ENCODE results near the gene IQCH. TPM values are rescaled to one million over a fixed set of nuclear protein-coding genes. Genes with fewer than 3 reads are reported as not detected.

IQCH gene
- polyA plus RNA-seq, 1 of the 3 experiments (the other 2 are of a cell fraction): 0.81 TPM

DNA sequence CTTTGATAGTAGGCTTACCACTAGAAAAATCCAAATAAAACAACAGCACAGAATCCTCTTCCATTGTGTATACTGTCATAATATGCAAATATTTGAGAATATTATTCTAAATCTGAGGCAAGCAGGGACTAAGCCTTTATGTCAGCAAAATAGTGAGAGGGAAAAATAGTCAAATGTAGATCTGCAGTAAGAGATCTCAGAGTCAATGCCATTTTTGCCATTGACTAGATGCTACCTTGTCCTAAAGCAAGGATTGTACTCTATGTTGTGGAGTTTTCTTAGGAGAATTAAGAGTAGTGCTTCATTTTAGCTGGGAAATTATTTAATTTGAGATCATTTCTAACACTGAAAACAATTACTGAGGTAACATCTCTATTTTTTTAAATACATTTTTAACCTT lies 50.2 kb downstream of the IQCH start (continued):
- TF ChIP-seq, protein P1, sequence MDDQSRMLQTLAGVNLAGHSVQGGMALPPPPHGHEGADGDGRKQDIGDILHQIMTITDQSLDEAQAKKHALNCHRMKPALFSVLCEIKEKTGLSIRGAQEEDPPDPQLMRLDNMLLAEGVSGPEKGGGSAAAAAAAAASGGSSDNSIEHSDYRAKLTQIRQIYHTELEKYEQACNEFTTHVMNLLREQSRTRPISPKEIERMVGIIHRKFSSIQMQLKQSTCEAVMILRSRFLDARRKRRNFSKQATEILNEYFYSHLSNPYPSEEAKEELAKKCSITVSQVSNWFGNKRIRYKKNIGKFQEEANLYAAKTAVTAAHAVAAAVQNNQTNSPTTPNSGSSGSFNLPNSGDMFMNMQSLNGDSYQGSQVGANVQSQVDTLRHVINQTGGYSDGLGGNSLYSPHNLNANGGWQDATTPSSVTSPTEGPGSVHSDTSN (IDR thresholded peaks at IDR 0.05): no peak
- TF ChIP-seq, protein P2, sequence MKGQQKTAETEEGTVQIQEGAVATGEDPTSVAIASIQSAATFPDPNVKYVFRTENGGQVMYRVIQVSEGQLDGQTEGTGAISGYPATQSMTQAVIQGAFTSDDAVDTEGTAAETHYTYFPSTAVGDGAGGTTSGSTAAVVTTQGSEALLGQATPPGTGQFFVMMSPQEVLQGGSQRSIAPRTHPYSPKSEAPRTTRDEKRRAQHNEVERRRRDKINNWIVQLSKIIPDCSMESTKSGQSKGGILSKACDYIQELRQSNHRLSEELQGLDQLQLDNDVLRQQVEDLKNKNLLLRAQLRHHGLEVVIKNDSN (IDR thresholded peaks at IDR 0.05; ENCODE audit: borderline replicate concordance, low read depth): no peak
- TF ChIP-seq YY1 (IDR thresholded peaks at IDR 0.05; ENCODE audit: low read depth): no peak
- TF ChIP-seq, protein P3, sequence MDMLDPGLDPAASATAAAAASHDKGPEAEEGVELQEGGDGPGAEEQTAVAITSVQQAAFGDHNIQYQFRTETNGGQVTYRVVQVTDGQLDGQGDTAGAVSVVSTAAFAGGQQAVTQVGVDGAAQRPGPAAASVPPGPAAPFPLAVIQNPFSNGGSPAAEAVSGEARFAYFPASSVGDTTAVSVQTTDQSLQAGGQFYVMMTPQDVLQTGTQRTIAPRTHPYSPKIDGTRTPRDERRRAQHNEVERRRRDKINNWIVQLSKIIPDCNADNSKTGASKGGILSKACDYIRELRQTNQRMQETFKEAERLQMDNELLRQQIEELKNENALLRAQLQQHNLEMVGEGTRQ (IDR thresholded peaks at IDR 0.05; ENCODE audit: borderline replicate concordance, low read depth, low read length): no peak
- TF ChIP-seq TAF1 (IDR thresholded peaks at IDR 0.05; ENCODE audit: borderline replicate concordance, low read depth, low read length): no peak

DNA sequence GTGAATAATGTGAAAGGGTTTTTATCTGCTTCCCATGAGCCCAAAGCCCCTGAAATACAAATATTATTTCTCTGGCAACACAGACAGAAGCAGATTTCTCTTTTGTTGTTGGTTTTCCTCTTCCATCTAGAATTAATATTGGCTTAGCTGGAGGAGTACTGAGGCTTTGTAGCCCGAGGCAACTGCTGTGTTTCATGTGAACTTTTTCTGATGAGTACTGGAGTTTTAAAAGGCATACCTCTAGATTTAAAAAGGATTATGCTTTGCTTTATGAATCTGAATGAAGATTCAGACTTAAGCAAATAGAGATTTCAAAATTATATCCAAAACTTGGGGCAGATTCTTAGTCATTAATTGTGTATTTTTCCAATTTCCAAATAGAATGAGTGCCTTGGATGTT lies 50.9 kb downstream of the IQCH start:
- TF ChIP-seq EZH2phosphoT487 (IDR thresholded peaks at IDR 0.05; ENCODE audit: borderline replicate concordance, low read depth) (no peak), JUND (IDR thresholded peaks at IDR 0.05) (no peak), GATA2 (CRISPR knock-in tag; IDR thresholded peaks at IDR 0.05) (no peak), TCF12 (IDR thresholded peaks at IDR 0.05) (no peak), FOXJ3 (CRISPR knock-in tag; IDR thresholded peaks at IDR 0.05) (no peak), RXRA (IDR thresholded peaks at IDR 0.05; ENCODE audit: borderline replicate concordance, low read depth) (no peak), MXI1 (IDR thresholded peaks at IDR 0.05; ENCODE audit: low read depth, low read length) (no peak), EP300 (IDR thresholded peaks at IDR 0.05; ENCODE audit: borderline replicate concordance in 1 of 2, low read depth in 1 of 2, low read length in 1 of 2) (no peak), TEAD4 (IDR thresholded peaks at IDR 0.05; ENCODE audit: borderline replicate concordance, insufficient read depth) (no peak), SIN3A (IDR thresholded peaks at IDR 0.05; ENCODE audit: borderline replicate concordance, low read depth, low read length) (no peak), CHD2 (IDR thresholded peaks at IDR 0.05; ENCODE audit: low read length, partially characterized antibody) (no peak), POLR2AphosphoS5 (IDR thresholded peaks at IDR 0.05; ENCODE audit: low read depth, low read length) (no peak), NRF1 (IDR thresholded peaks at IDR 0.05; ENCODE audit: low read depth, low read length) (no peak), NFIC (IDR thresholded peaks at IDR 0.05; ENCODE audit: borderline replicate concordance) (no peak)
- TF ChIP-seq, protein P4, sequence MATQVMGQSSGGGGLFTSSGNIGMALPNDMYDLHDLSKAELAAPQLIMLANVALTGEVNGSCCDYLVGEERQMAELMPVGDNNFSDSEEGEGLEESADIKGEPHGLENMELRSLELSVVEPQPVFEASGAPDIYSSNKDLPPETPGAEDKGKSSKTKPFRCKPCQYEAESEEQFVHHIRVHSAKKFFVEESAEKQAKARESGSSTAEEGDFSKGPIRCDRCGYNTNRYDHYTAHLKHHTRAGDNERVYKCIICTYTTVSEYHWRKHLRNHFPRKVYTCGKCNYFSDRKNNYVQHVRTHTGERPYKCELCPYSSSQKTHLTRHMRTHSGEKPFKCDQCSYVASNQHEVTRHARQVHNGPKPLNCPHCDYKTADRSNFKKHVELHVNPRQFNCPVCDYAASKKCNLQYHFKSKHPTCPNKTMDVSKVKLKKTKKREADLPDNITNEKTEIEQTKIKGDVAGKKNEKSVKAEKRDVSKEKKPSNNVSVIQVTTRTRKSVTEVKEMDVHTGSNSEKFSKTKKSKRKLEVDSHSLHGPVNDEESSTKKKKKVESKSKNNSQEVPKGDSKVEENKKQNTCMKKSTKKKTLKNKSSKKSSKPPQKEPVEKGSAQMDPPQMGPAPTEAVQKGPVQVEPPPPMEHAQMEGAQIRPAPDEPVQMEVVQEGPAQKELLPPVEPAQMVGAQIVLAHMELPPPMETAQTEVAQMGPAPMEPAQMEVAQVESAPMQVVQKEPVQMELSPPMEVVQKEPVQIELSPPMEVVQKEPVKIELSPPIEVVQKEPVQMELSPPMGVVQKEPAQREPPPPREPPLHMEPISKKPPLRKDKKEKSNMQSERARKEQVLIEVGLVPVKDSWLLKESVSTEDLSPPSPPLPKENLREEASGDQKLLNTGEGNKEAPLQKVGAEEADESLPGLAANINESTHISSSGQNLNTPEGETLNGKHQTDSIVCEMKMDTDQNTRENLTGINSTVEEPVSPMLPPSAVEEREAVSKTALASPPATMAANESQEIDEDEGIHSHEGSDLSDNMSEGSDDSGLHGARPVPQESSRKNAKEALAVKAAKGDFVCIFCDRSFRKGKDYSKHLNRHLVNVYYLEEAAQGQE (IDR thresholded peaks at IDR 0.05; ENCODE audit: low read depth, low read length): no peak
- TF ChIP-seq, protein P3 (IDR thresholded peaks at IDR 0.05; ENCODE audit: borderline replicate concordance, low read depth, low read length): no peak
- TF ChIP-seq, protein P5, sequence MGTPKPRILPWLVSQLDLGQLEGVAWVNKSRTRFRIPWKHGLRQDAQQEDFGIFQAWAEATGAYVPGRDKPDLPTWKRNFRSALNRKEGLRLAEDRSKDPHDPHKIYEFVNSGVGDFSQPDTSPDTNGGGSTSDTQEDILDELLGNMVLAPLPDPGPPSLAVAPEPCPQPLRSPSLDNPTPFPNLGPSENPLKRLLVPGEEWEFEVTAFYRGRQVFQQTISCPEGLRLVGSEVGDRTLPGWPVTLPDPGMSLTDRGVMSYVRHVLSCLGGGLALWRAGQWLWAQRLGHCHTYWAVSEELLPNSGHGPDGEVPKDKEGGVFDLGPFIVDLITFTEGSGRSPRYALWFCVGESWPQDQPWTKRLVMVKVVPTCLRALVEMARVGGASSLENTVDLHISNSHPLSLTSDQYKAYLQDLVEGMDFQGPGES (IDR thresholded peaks at IDR 0.05; ENCODE audit: low read depth, low read length): no peak
- no peak overlapping the region for H3K4me3 ChIP-seq (ENCODE audit: low read depth in 2 of 2, low read length in 1 of 2)
- no peak overlapping the region for H3K27ac ChIP-seq (ENCODE audit: low read depth in 2 of 2, low read length in 1 of 2)
- H4K20me1 ChIP-seq (ENCODE audit: insufficient read depth): no peaks in the 10 kb centered on the region
- no peak overlapping the region for H2AFZ ChIP-seq (ENCODE audit: low read depth)
- H3K79me2 ChIP-seq (ENCODE audit: insufficient read depth): no peaks in the 10 kb centered on the region
- DNase-seq: no peak
- H3K27me3 ChIP-seq (ENCODE audit: insufficient read depth): no peaks in the 10 kb centered on the region
- H3K9me3 ChIP-seq: no peaks in the 10 kb centered on the region
- 0 out of 2 replicates have a peak, but pooled peaks cover under 1% of the 10 kb centered on the region for H3K9me2 ChIP-seq
- H3K4me1 ChIP-seq (ENCODE audit: control insufficient read depth in 1 of 2, insufficient read depth in 2 of 2, low read depth in 1 of 2, low read length in 1 of 2): peaks cover 3 to 16% of the 10 kb centered on the region in 2 experiments; a peak in 3 of 4 replicates
- H3K36me3 ChIP-seq (replicated peaks in 1 of 2; ENCODE audit: control insufficient read depth in 1 of 2, insufficient read depth in 2 of 2, low read length in 1 of 2): no peaks in the 10 kb centered on the region
- H3F3A ChIP-seq (replicated peaks; ENCODE audit: insufficient read depth): no peaks in the 10 kb centered on the region
- CTCF ChIA-PET: interaction anchor here (0.7 to 3.9 kb wide), 3 partner anchors 152 to 393 kb away, joined by 3 to 112 read pairs (median 8); no protein-coding TSS in a partner anchor
- 52% methylated on average over 1 of the region's 1 CpG for WGBS (ENCODE audit: low lambda C conversion rate)
- no peak overlapping the region for H3K4me2 ChIP-seq
- POLR2A ChIA-PET: no interaction called here
- H3K9ac ChIP-seq: no peak overlapping the region
